SW 1271 (cell line): ENCODE measurements around the gene HVCN1.

Experiments
- DNase-seq, 2 experiments: peaks; one replicate each; lab custom pipeline; 2025; lab: John Stamatoyannopoulos, UW

The HVCN1 gene

GRCh38 chr12:110616471-110617115 is 72.3 kb downstream of the HVCN1 start:
- DNase-seq: no peak

DNA sequence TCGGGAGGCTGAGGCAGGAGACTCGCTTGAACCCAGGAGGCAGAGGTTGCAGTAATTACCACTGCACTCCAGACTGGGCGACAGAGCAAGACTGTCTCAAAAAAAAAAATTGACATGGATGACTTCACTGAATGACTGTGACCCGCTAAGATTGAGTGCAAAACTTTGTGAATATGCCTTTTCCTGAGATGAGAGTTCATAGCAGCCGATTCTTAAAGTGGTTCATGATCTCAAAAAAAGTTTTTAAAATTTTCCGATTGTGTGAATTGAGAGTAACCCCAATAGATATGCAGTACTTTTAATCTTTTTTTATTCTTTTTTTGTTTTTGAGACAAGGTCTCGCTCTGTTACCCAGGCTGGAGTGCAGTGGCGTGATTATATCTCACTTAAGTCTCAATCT is 73.7 kb downstream of the HVCN1 start:
- no peak for DNase-seq

DNA sequence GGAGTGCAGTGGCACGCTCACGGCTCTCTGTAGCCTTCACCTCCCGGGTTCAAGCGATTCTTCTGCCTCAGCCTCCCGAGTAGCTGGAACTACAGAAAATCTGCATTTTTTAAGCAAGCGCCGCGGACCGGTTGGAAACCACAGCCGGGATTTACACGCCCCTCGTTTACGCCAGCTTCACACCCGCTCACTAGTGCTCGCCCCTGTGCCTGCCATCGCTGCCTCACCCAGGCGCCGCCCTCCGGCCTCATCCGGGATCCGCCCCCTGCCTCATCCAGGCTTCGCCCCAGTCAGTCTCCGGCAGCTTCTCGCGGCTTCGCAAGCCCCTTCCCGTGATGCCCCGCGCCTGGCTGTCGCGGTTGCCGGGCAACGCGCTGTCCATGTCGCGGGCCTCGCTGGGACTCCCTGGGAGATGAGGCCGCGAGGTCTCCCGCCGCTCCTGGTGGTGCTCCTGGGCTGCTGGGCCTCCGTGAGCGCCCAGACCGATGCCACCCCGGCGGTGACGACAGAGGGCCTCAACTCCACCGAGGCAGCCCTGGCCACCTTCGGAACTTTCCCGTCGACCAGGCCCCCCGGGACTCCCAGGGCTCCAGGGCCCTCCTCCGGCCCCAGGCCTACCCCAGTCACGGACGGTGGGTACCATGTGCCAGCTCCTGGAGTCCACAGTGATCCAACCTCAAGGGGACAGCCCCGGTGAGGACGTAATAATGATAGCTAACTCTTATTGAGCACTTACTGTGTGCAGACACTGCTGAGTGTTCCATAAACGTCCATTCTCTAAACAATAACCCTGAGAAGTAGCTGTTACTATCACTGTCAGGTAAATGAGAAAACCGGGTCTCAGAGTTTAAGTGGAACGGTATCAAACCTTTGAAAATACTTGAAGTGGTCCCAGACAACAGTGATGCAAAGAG is 74.9 kb downstream of the HVCN1 start, which contains the start of gene TCTN1:
TCTN1 (plus strand) TSS at position 359 of the 914 bp plus-strand sequence; CDS start at position 413, 54 bp downstream.
- peak; percentile 89 to 94 for DNase-seq

DNA sequence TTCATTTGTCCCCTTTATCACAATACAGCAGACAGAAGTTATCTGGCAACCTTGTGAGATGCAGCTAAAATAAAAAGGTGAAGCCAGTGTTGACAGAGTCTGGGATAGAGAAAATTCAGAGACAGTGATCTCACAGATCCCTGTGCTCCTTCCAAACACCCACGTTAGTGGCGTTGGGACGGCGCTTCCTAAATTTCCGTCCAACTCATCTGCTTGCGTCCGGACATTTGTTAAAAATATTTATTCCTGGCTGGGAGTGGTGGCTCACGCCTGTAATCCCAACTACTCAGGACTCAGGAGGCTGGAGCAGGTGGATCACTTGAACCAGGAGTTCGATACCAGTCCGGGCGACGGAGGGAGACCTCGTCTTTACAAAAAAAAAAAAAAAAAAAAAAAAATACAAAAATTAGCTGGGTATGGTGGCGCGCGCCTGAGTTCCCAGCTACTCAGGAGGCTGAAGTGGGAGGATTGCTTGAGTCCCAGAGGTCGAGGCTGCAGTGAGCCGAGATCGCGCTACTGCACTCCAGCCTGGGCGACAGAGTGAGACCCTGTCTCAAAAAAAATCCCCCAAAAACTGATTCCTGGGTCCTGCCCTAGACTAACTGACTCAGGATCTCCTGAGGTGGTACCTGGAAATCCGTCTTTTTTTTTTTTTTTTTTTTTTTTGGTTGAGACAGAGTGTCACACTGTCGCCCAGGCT is 75.7 kb downstream of the HVCN1 start:
- DNase-seq: no peak

- no peak for DNase-seq
These were observed 82.7 kb downstream of the HVCN1 start for GRCh38 chr12:110606253-110606611.

- DNase-seq: peak in 1 of 2 experiments; percentile 71
These were observed 86.7 kb downstream of the HVCN1 start for GRCh38 chr12:110602085-110602814.

DNA sequence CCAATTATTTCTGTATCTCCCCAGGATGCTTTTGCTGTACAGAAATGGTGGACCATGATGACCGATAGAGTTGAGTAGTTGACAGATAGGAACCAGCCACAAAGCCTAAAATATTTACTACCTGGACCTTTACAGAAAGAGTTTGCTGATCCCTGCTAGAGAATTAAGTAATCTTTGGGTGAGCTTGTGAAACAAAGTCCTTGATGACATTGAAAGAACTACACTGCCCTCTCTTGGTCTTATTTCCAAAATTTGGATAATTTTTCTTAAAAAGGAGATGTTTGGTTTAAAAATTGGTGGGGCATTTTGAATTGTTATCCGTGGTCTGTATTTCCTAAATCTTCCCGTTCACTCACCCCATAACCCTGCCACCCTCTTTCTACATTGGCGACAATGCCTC is 88.7 kb downstream of the HVCN1 start:
- DNase-seq: peak in 1 of 2 experiments; percentile 58

GRCh38 chr12:110599334-110599733 is 89.6 kb downstream of the HVCN1 start:
- no peak for DNase-seq
